Tibial nerve (tissue), 4 donors: ENCODE data around the gene CLK3. TPM values are rescaled to one million over a fixed set of nuclear protein-coding genes. Genes with fewer than 3 reads are reported as not detected.

Experiments
- DNase-seq, 2 donors: peaks; one replicate each; pipeline ENCODE4 v3.0.0-alpha.2; 2019; ENCODE audit warnings: low spot score in 2 of 2
- H3K27ac ChIP-seq, 4 donors: fragments of 200-600 bp; sonication (generic) in 3 of 4; one replicate each; pipeline ENCODE4 v1.5.1; 2017 to 2019; ENCODE audit warnings: mild to moderate bottlenecking in 1 of 4
- H3K27me3 ChIP-seq, 2 donors: fragments of 200-600 bp; sonication (generic) in 1 of 2; one replicate each; pipeline versions ENCODE4 v1.5.1 to v1.6.0; 2017 to 2019
- H3K36me3 ChIP-seq, 3 donors: fragments of 200-600 bp; sonication (generic); one replicate each; pipeline ENCODE4 v1.5.1; 2018 to 2019
- H3K4me1 ChIP-seq, 4 donors: fragments of 200-600 bp; sonication (generic) in 3 of 4; one replicate each; pipeline ENCODE4 v1.5.1; 2017 to 2019
- H3K4me3 ChIP-seq, 4 donors: fragments of 200-600 bp; sonication (generic) in 3 of 4; one replicate each; pipeline ENCODE4 v1.5.1; 2017 to 2019; ENCODE audit warnings: mild to moderate bottlenecking in 1 of 4, moderate library complexity in 1 of 4
- H3K9me3 ChIP-seq, 4 donors: fragments of 200-600 bp; sonication (generic) in 3 of 4; one replicate each; pipeline ENCODE4 v1.5.1; 2017 to 2019
- CTCF ChIP-seq, 5 experiments: fragments of 200-600 bp in 3 of 5; fragments of 450-650 bp in 2 of 5; sonication (generic) in 3 of 5; IDR thresholded peaks; one replicate each; pipeline ENCODE4 v1.5.1; 2016 to 2019; ENCODE audit warnings: antibody characterized with exemption in 5 of 5, mild to moderate bottlenecking in 3 of 5, moderate library complexity in 2 of 5
- EP300 ChIP-seq, 2 donors: sonication (generic); formaldehyde crosslinking; IDR thresholded peaks; one replicate each; pipeline ENCODE4 v1.6.1; 2017; ENCODE audit warnings: antibody characterized with exemption in 2 of 2, mild to moderate bottlenecking in 1 of 2
- POLR2A ChIP-seq, 2 donors: fragments of 450-650 bp; IDR thresholded peaks; one replicate each; pipeline ENCODE4 v1.6.1; 2017; ENCODE audit warnings: antibody characterized with exemption in 2 of 2, mild to moderate bottlenecking in 2 of 2, moderate library complexity in 2 of 2
- WGBS, 2 donors: methylation state at CpG; one replicate each; pipeline ENCODE4 v1.1.5; 2018; 5-methylcytosine and 5-hydroxymethylcytosine counted together
- total RNA-seq, 4 donors: library from RNA; depleted of rRNA; stranded (reverse); fragments of >200 nt; gene quantifications; one replicate each; pipeline ENCODE4 v1.1.0, GENCODE V29; 2016

CLK3 gene
- total RNA-seq, 4 donors from 2014 or later, result 130 to 181 (median 138) TPM

GRCh38 chr15:74642734-74643664 is 27.4 kb downstream of the CLK3 start:
- H3K27ac ChIP-seq, result peak overlapping the region in 3 of 4 donors; percentile 7 to 70 (median 50)
- peaks cover 0 to 30% (median 5%) of the 10 kb centered on the region in 4 donors for H3K4me1 ChIP-seq

GRCh38 chr15:74643665-74644204 is 28.1 kb downstream of the CLK3 start:
- H3K36me3 ChIP-seq, result peaks cover 0 to 21% (median 8%) of the 10 kb centered on the region in 3 donors
- DNase-seq, result no peak
- H3K9me3 ChIP-seq, result no peaks in the 10 kb centered on the region
- 75 to 93% methylated on average over 2 of the region's 2 CpGs for WGBS, 2 donors
- no peak overlapping the region for H3K4me3 ChIP-seq
- peaks cover 0 to 34% (median 5%) of the 10 kb centered on the region in 4 donors for H3K4me1 ChIP-seq
- H3K27me3 ChIP-seq, result no peaks in the 10 kb centered on the region
- TF ChIP-seq EP300 (IDR thresholded peaks at IDR 0.05) (no peak), POLR2A (IDR thresholded peaks at IDR 0.05) (no peak), CTCF (IDR thresholded peaks at IDR 0.05) (no peak)
- H3K27ac ChIP-seq, result peak overlapping the region in 2 of 4 donors; percentile 7 to 70

More at GRCh38 chr15:74642734-74643664, 27.4 kb downstream of the CLK3 start:
- no peak overlapping the region for H3K4me3 ChIP-seq
- WGBS, 2 donors, result 40 to 44% methylated on average over 11 of the region's 11 CpGs
- no peak for DNase-seq
- H3K36me3 ChIP-seq, result peaks cover 0 to 28% (median 8%) of the 10 kb centered on the region in 3 donors
- H3K27me3 ChIP-seq, result no peaks in the 10 kb centered on the region
- no peaks in the 10 kb centered on the region for H3K9me3 ChIP-seq
- TF ChIP-seq CTCF (IDR thresholded peaks at IDR 0.05) (no peak), POLR2A (IDR thresholded peaks at IDR 0.05) (no peak), EP300 (IDR thresholded peaks at IDR 0.05) (peak in 1 of 2 donors; percentile 28)

- H3K36me3 ChIP-seq, result no peaks in the 10 kb centered on the region
- no peak overlapping the region for H3K27ac ChIP-seq
- TF ChIP-seq CTCF (IDR thresholded peaks at IDR 0.05) (no peak), POLR2A (IDR thresholded peaks at IDR 0.05) (no peak), EP300 (IDR thresholded peaks at IDR 0.05) (no peak)
- no peak for DNase-seq
- H3K9me3 ChIP-seq, result no peaks in the 10 kb centered on the region
- H3K4me1 ChIP-seq, result peaks cover 0 to 47% (median 5%) of the 10 kb centered on the region in 4 donors
- no peak overlapping the region for H3K4me3 ChIP-seq
- no peaks in the 10 kb centered on the region for H3K27me3 ChIP-seq
Observed at GRCh38 chr15:74646480-74646879, 30.8 kb downstream of the CLK3 start.

- Histone ChIP-seq H3K4me3 (no peak overlapping the region), H3K36me3 (peaks cover 0 to 4% (median 0%) of the 10 kb centered on the region in 3 donors), H3K27me3 (no peaks in the 10 kb centered on the region), H3K4me1 (peaks cover 0 to 40% (median 3%) of the 10 kb centered on the region in 4 donors), H3K9me3 (no peaks in the 10 kb centered on the region), H3K27ac (no peak overlapping the region)
- DNase-seq, result no peak
- TF ChIP-seq POLR2A (IDR thresholded peaks at IDR 0.05) (no peak), CTCF (IDR thresholded peaks at IDR 0.05) (no peak), EP300 (IDR thresholded peaks at IDR 0.05) (no peak)
- 70 to 75% methylated on average over 5 of the region's 5 CpGs for WGBS, 2 donors
Observed at GRCh38 chr15:74648051-74648842, 32.6 kb downstream of the CLK3 start.
